ENCODE data around the gene PRKCA.
"Not testable (repeated sequence)": the region's sequence is repeated elsewhere in the genome, so short reads cannot be mapped to it uniquely, and the experiment has no call there.

DNA sequence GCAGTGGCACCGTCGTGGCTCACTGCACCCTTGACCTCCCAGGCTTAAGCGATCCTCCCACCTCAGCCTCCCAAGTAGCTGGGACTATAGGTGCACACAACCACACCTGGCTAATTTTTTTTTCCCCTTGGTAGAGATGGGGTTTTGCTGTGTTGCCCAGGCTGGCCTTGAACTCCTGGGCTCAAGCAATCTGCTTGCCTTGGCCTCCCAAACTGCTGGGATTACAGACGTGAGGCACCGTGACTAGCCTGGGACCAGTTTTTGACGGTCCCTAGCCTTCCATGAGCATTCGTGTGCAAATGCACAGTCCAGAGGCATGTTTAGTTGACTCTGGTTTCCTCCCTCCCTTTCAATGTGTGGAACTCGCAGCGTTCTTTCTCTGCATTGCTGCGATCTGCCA is 48.2 kb downstream of the PRKCA start:
- not testable (repeated sequence) for TF ChIP-seq KDM1A (IDR thresholded peaks at IDR 0.05); HCFC1 (IDR thresholded peaks at IDR 0.05; ENCODE audit: low read depth, low read length); EHMT2 (IDR thresholded peaks at IDR 0.05); ATF1 (CRISPR knock-in tag; IDR thresholded peaks at IDR 0.05); ATF1 (tag; IDR thresholded peaks at IDR 0.05); MTA2 (IDR thresholded peaks at IDR 0.05; ENCODE audit: low read depth)
- TF ChIP-seq, protein P1, sequence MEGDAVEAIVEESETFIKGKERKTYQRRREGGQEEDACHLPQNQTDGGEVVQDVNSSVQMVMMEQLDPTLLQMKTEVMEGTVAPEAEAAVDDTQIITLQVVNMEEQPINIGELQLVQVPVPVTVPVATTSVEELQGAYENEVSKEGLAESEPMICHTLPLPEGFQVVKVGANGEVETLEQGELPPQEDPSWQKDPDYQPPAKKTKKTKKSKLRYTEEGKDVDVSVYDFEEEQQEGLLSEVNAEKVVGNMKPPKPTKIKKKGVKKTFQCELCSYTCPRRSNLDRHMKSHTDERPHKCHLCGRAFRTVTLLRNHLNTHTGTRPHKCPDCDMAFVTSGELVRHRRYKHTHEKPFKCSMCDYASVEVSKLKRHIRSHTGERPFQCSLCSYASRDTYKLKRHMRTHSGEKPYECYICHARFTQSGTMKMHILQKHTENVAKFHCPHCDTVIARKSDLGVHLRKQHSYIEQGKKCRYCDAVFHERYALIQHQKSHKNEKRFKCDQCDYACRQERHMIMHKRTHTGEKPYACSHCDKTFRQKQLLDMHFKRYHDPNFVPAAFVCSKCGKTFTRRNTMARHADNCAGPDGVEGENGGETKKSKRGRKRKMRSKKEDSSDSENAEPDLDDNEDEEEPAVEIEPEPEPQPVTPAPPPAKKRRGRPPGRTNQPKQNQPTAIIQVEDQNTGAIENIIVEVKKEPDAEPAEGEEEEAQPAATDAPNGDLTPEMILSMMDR (IDR thresholded peaks at IDR 0.05 in 2 of 3, conservative IDR thresholded peaks at IDR 0.05 in 1 of 3; ENCODE audit: insufficient read depth in 2 of 3, low read depth in 1 of 3, low read length in 3 of 3), result not testable (repeated sequence)
- TF ChIP-seq, protein P2, sequence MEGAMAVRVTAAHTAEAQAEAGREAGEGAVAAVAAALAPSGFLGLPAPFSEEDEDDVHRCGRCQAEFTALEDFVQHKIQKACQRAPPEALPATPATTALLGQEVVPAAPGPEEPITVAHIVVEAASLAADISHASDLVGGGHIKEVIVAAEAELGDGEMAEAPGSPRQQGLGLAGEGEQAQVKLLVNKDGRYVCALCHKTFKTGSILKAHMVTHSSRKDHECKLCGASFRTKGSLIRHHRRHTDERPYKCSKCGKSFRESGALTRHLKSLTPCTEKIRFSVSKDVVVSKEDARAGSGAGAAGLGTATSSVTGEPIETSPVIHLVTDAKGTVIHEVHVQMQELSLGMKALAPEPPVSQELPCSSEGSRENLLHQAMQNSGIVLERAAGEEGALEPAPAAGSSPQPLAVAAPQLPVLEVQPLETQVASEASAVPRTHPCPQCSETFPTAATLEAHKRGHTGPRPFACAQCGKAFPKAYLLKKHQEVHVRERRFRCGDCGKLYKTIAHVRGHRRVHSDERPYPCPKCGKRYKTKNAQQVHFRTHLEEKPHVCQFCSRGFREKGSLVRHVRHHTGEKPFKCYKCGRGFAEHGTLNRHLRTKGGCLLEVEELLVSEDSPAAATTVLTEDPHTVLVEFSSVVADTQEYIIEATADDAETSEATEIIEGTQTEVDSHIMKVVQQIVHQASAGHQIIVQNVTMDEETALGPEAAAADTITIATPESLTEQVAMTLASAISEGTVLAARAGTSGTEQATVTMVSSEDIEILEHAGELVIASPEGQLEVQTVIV (CRISPR knock-in tag; IDR thresholded peaks at IDR 0.05; ENCODE audit: borderline replicate concordance), result not testable (repeated sequence)
- TF ChIP-seq, protein P3, sequence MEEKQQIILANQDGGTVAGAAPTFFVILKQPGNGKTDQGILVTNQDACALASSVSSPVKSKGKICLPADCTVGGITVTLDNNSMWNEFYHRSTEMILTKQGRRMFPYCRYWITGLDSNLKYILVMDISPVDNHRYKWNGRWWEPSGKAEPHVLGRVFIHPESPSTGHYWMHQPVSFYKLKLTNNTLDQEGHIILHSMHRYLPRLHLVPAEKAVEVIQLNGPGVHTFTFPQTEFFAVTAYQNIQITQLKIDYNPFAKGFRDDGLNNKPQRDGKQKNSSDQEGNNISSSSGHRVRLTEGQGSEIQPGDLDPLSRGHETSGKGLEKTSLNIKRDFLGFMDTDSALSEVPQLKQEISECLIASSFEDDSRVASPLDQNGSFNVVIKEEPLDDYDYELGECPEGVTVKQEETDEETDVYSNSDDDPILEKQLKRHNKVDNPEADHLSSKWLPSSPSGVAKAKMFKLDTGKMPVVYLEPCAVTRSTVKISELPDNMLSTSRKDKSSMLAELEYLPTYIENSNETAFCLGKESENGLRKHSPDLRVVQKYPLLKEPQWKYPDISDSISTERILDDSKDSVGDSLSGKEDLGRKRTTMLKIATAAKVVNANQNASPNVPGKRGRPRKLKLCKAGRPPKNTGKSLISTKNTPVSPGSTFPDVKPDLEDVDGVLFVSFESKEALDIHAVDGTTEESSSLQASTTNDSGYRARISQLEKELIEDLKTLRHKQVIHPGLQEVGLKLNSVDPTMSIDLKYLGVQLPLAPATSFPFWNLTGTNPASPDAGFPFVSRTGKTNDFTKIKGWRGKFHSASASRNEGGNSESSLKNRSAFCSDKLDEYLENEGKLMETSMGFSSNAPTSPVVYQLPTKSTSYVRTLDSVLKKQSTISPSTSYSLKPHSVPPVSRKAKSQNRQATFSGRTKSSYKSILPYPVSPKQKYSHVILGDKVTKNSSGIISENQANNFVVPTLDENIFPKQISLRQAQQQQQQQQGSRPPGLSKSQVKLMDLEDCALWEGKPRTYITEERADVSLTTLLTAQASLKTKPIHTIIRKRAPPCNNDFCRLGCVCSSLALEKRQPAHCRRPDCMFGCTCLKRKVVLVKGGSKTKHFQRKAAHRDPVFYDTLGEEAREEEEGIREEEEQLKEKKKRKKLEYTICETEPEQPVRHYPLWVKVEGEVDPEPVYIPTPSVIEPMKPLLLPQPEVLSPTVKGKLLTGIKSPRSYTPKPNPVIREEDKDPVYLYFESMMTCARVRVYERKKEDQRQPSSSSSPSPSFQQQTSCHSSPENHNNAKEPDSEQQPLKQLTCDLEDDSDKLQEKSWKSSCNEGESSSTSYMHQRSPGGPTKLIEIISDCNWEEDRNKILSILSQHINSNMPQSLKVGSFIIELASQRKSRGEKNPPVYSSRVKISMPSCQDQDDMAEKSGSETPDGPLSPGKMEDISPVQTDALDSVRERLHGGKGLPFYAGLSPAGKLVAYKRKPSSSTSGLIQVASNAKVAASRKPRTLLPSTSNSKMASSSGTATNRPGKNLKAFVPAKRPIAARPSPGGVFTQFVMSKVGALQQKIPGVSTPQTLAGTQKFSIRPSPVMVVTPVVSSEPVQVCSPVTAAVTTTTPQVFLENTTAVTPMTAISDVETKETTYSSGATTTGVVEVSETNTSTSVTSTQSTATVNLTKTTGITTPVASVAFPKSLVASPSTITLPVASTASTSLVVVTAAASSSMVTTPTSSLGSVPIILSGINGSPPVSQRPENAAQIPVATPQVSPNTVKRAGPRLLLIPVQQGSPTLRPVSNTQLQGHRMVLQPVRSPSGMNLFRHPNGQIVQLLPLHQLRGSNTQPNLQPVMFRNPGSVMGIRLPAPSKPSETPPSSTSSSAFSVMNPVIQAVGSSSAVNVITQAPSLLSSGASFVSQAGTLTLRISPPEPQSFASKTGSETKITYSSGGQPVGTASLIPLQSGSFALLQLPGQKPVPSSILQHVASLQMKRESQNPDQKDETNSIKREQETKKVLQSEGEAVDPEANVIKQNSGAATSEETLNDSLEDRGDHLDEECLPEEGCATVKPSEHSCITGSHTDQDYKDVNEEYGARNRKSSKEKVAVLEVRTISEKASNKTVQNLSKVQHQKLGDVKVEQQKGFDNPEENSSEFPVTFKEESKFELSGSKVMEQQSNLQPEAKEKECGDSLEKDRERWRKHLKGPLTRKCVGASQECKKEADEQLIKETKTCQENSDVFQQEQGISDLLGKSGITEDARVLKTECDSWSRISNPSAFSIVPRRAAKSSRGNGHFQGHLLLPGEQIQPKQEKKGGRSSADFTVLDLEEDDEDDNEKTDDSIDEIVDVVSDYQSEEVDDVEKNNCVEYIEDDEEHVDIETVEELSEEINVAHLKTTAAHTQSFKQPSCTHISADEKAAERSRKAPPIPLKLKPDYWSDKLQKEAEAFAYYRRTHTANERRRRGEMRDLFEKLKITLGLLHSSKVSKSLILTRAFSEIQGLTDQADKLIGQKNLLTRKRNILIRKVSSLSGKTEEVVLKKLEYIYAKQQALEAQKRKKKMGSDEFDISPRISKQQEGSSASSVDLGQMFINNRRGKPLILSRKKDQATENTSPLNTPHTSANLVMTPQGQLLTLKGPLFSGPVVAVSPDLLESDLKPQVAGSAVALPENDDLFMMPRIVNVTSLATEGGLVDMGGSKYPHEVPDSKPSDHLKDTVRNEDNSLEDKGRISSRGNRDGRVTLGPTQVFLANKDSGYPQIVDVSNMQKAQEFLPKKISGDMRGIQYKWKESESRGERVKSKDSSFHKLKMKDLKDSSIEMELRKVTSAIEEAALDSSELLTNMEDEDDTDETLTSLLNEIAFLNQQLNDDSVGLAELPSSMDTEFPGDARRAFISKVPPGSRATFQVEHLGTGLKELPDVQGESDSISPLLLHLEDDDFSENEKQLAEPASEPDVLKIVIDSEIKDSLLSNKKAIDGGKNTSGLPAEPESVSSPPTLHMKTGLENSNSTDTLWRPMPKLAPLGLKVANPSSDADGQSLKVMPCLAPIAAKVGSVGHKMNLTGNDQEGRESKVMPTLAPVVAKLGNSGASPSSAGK (IDR thresholded peaks at IDR 0.05), result not testable (repeated sequence)
- TF ChIP-seq, protein P4, sequence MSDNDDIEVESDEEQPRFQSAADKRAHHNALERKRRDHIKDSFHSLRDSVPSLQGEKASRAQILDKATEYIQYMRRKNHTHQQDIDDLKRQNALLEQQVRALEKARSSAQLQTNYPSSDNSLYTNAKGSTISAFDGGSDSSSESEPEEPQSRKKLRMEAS (CRISPR knock-in tag; IDR thresholded peaks at IDR 0.05), result not testable (repeated sequence)
- TF ChIP-seq, protein P5, sequence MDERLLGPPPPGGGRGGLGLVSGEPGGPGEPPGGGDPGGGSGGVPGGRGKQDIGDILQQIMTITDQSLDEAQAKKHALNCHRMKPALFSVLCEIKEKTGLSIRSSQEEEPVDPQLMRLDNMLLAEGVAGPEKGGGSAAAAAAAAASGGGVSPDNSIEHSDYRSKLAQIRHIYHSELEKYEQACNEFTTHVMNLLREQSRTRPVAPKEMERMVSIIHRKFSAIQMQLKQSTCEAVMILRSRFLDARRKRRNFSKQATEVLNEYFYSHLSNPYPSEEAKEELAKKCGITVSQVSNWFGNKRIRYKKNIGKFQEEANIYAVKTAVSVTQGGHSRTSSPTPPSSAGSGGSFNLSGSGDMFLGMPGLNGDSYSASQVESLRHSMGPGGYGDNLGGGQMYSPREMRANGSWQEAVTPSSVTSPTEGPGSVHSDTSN (CRISPR knock-in tag; IDR thresholded peaks at IDR 0.05; ENCODE audit: low read depth), result not testable (repeated sequence)
- TF ChIP-seq, protein P5 (tag; conservative IDR thresholded peaks at IDR 0.05; ENCODE audit: low read depth), result not testable (repeated sequence)

Measured in K562 (cell line).